VCaP (cell line): ENCODE measurements around the gene ATP2A3.
A peak's percentile ranks its signal among the peaks of the same experiment; 100 is the strongest.
"Not testable (repeated sequence)": the region's sequence is repeated elsewhere in the genome, so short reads cannot be mapped to it uniquely, and the experiment has no call there.

ENCODE experiments used
- H3K27ac ChIP-seq: fragments of 450-650 bp; 2 replicates; pipeline ENCODE4 v1.5.1; 2017
- CTCF ChIP-seq: fragments of 450-650 bp; conservative IDR thresholded peaks from 2 replicates; pipeline ENCODE4 v1.5.1; 2017; ENCODE audit warnings: mild to moderate bottlenecking, moderate library complexity

ATP2A3 gene

GRCh38 chr17:4001048-4001590, 36.9 kb upstream of the ATP2A3 start:
- H3K27ac ChIP-seq = no peak overlapping the region
- TF ChIP-seq CTCF = no peak

DNA sequence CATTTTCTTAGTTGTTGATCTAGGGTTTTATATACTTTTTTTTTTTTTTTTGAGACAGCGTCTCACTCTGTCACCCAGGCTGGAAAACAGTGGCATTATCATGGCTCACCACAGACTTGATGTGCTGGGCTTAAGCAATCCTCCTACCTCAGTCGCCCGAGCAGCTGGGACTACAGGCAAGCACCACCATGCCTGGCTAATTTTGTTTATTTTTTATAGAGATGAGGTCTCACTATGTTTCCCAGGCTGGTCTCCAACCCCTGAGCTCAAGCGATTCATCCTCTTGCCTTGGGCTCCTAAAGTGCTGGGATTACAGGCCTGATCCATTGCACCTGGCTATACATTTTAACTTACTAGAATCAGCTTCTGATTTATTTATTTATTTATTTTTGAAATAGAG, 34.2 kb upstream of the ATP2A3 start:
- no peak for TF ChIP-seq CTCF

DNA sequence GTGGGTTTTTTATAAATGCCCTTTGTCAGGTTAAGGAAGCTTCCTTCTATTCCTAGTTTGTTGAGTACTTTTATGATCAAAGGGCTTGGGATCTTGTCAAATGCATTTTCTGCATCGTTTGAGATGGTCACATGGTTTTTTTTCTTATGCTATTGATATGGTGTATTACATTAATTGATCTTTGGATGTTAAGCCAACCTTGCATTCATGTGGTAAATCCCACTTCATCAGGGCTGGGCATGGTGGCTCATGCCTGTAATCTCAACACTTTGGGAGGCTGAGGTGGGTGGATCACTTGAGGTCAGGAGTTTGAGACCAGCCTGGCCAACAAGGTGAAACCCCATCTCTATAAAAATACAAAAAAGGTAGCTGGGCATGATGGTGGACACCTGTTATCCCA, 30.8 kb upstream of the ATP2A3 start:
- no peak overlapping the region for H3K27ac ChIP-seq
- TF ChIP-seq CTCF = no peak

More for the DNA sequence above, 34.2 kb upstream of the ATP2A3 start:
- H3K27ac ChIP-seq = no peak overlapping the region

DNA sequence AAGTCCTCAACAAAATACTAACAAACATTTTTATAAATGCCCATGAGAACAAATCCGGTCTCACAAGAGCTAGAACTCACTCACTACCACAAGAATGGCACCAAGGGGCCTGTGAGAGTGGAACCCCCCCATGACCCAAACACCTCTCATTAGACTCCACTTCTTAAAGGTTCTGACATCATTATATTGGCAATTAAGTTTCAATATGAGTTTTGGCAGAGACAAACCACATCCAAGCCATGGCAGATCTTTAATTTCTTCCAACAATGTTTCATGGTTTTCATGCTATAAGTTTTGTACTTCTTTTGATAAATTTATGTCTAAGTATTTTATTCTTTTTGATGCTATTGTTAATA, 30.0 kb upstream of the ATP2A3 start:
- H3K27ac ChIP-seq = peak overlapping the region; percentile 22; the same call in 1 of the 2 replicates
- TF ChIP-seq CTCF = no peak

DNA sequence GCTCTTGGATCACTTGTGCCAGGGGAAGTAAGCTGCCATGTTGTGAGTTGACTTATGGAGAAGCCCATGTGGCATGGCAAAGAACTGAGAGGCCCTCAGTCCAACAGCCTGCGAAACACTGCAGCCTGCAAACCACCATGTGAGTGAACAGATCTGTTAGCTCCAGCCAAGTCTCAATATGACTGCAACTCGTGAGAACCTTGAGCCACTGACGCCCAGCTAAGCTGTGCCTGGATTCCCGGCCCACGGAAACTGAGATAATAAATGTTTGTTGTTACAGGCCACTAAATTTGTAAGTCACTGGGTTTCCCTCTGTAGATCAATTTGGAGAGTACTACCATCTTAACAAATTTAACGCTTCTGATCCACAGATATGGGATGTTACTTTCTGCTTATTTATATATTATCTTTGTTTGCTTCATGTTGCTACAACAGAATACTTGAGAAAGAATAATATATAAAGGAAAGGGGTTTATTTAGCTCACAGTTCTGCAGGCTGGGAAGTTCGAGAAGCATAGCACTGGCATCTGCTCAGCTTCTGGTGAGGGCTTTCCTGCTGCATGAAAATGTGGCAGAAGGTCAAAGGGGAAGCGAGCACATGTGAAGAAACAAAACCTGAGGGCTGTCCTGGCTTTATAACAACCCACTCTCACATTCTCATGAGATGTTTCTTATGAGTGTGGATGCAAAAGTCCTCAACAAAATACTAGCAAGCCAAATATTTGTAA, 29.4 kb upstream of the ATP2A3 start:
- peak overlapping the region; percentile 22; the same call in 1 of the 2 replicates for H3K27ac ChIP-seq
- no peak for TF ChIP-seq CTCF

- no peak for TF ChIP-seq CTCF
- no peak overlapping the region for H3K27ac ChIP-seq
Measured at GRCh38 chr17:3992370-3992769, 28.1 kb upstream of the ATP2A3 start.

DNA sequence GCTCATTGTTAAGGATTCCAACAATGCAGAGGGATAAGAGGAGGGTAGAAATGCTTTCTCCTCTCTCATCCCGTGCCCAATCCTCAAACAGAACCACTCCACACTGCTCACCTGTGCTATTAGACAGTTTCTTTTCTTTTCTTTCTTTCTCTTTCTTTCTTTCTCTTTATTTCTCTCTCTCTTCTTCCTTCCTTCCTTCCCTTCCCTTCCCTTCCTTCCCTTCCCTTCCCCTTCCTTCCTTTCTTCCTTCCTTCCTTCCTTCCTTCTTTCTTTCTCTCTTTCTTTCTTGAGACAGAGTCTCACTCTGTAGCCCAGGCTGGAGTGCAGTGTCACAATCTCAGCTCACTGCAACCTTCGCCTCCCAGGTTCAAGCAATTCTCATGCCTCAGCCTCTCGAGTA, 27.5 kb upstream of the ATP2A3 start:
- not testable (repeated sequence) for H3K27ac ChIP-seq

DNA sequence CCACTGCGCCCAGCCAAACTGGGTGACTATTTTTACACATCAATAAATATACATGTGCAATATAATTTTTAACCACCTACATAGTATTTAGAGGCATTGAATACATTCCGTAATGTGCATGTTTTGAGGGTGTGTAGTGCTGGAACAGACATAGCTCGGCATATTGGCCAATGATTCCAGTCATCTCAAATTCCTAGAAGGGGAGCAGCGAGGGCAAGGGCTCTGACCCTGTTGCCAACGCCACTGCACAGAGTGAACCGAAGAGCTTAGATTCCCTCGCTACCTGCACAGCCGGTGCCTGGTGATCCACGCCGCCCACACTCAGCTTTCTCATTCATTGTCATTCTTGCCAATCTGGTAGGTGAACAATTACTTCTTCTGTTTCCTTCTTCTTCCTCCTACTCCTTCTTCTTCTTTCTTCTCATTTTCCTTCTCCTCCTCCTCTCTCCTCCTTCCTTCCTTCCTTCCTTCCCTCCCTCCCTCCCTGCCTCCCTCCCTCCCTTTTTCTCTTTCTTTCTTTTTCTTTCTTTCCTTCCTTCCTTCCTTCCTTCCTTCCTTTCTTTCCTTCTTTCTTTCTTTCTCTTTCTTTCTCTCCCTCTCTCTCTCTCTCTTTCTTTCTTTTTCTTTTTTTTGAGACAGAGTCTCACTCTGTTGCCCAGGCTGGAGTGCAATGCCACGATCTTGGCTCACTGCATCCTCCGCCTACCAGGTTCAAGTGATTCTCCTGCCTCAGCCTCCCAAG, 26.3 kb upstream of the ATP2A3 start:
- no peak for TF ChIP-seq CTCF
- H3K27ac ChIP-seq = no peak overlapping the region
